ENCODE measurements around the gene ZNF496. TPM values are rescaled to one million over a fixed set of nuclear protein-coding genes. Genes with fewer than 3 reads are reported as not detected.

ZNF496 gene
- total and polyA plus RNA-seq, 3 donors from 2014 or later: 45.0 to 71.1 (median 61.6) TPM

GRCh38 chr1:247300491-247301175, 31.0 kb downstream of the ZNF496 start:
- no peaks in the 10 kb centered on the region for H3K36me3 ChIP-seq (ENCODE audit: low read depth, missing control alignments)
- no peak overlapping the region for H3K27ac ChIP-seq
- TF ChIP-seq POLR2A (IDR thresholded peaks at IDR 0.05) (no peak), CTCF (IDR thresholded peaks at IDR 0.05) (no peak)
- no peaks in the 10 kb centered on the region for H3K9me3 ChIP-seq
- no peaks in the 10 kb centered on the region for H3K27me3 ChIP-seq
- intact Hi-C loops (cut with DNase I; ENCODE audit: low total_unique reads): no loop called here
- 71 to 79% methylated on average over 31 to 47 of the region's 47 CpGs for WGBS, 2 donors
- no peak overlapping the region for H3K4me3 ChIP-seq
- DNase-seq: no peak
- no peaks in the 10 kb centered on the region for H3K4me1 ChIP-seq

GRCh38 chr1:247299723-247300381, 31.8 kb downstream of the ZNF496 start:
- DNase-seq: no peak
- no peak for TF ChIP-seq CTCF (IDR thresholded peaks at IDR 0.05)
- TF ChIP-seq POLR2A (IDR thresholded peaks at IDR 0.05): no peak
- H3K4me3 ChIP-seq: no peak overlapping the region
- no peaks in the 10 kb centered on the region for H3K4me1 ChIP-seq
- no peak overlapping the region for H3K27ac ChIP-seq
- no peaks in the 10 kb centered on the region for H3K36me3 ChIP-seq (ENCODE audit: low read depth, missing control alignments)
- intact Hi-C loops (cut with DNase I; ENCODE audit: low total_unique reads): no loop called here
- 60 to 73% methylated on average over 10 to 11 of the region's 12 CpGs for whole genome bisulfite sequencing, 2 donors
- H3K9me3 ChIP-seq: no peaks in the 10 kb centered on the region
- no peaks in the 10 kb centered on the region for H3K27me3 ChIP-seq

- Histone ChIP-seq H3K27ac (no peak overlapping the region), H3K4me3 (no peak overlapping the region), H3K4me1 (no peaks in the 10 kb centered on the region), H3K9me3 (no peaks in the 10 kb centered on the region), H3K36me3 (ENCODE audit: low read depth, missing control alignments) (no peaks in the 10 kb centered on the region), H3K27me3 (no peaks in the 10 kb centered on the region)
- intact Hi-C loops (cut with DNase I; ENCODE audit: low total_unique reads): no loop called here
- TF ChIP-seq POLR2A (IDR thresholded peaks at IDR 0.05): no peak
- WGBS, 2 donors: 83 to 87% methylated on average over 4 of the region's 4 CpGs
- no peak for DNase-seq
Observed at GRCh38 chr1:247298701-247299100, 33.0 kb downstream of the ZNF496 start.

GRCh38 chr1:247298124-247298481, 33.6 kb downstream of the ZNF496 start:
- 78 to 80% methylated on average over 6 of the region's 6 CpGs for WGBS, 2 donors
- Histone ChIP-seq H3K4me1 (no peaks in the 10 kb centered on the region), H3K9me3 (no peaks in the 10 kb centered on the region), H3K36me3 (ENCODE audit: low read depth, missing control alignments) (no peaks in the 10 kb centered on the region), H3K27me3 (no peaks in the 10 kb centered on the region), H3K27ac (no peak overlapping the region), H3K4me3 (no peak overlapping the region)
- TF ChIP-seq POLR2A (IDR thresholded peaks at IDR 0.05) (no peak), CTCF (IDR thresholded peaks at IDR 0.05) (no peak)
- intact Hi-C loops (cut with DNase I; ENCODE audit: low total_unique reads): no loop called here
- no peak for DNase-seq

- Histone ChIP-seq H3K9me3 (no peaks in the 10 kb centered on the region), H3K27me3 (no peaks in the 10 kb centered on the region), H3K4me1 (no peaks in the 10 kb centered on the region), H3K36me3 (ENCODE audit: low read depth, missing control alignments) (no peaks in the 10 kb centered on the region), H3K27ac (no peak overlapping the region), H3K4me3 (no peak overlapping the region)
- no peak for DNase-seq
- intact Hi-C loops (cut with DNase I; ENCODE audit: low total_unique reads): no loop called here
- TF ChIP-seq CTCF (IDR thresholded peaks at IDR 0.05) (no peak), POLR2A (IDR thresholded peaks at IDR 0.05) (no peak)
- WGBS, 2 donors: 82 to 90% methylated on average over 9 of the region's 9 CpGs
Observed at GRCh38 chr1:247297263-247298123, 34.2 kb downstream of the ZNF496 start.
